ENCODE results near the gene BSCL2. TPM values are rescaled to one million over a fixed set of nuclear protein-coding genes. Genes with fewer than 3 reads are reported as not detected.
A peak's percentile ranks its signal among the peaks of the same experiment; 100 is the strongest.

BSCL2 gene
- total RNA-seq, 1 donor from 2014 or later: 23.7 TPM

GRCh38 chr11:62645946-62646824, 61.0 kb downstream of the BSCL2 start, which contains the start of gene GANAB:
TSS of gene GANAB (minus strand) at chr11:62646613. CDS start at chr11:62646599, 14 bp downstream.
- TF ChIP-seq CTCF (IDR thresholded peaks at IDR 0.05; ENCODE audit: insufficient read depth, low read length, severe bottlenecking): no peak
- no peaks in the 10 kb centered on the region for H3K27me3 ChIP-seq (ENCODE audit: control insufficient read depth, insufficient read depth, low read length)
- DNase-seq (ENCODE audit: low read depth) (peak; percentile 87), FAIRE-seq (no peak)
- peaks cover 18% of the 10 kb centered on the region for H3K36me3 ChIP-seq (ENCODE audit: control insufficient read depth, insufficient read depth, low read length)
- H3K4me3 ChIP-seq (ENCODE audit: low read depth, low read length): peak within 1 kb of the TSS; percentile 89

- no peaks in the 10 kb centered on the region for H3K27me3 ChIP-seq (ENCODE audit: control insufficient read depth, insufficient read depth, low read length)
- DNase-seq (ENCODE audit: low read depth) (no peak), FAIRE-seq (no peak)
- H3K36me3 ChIP-seq (ENCODE audit: control insufficient read depth, insufficient read depth, low read length): peaks cover 18% of the 10 kb centered on the region
- peak overlapping the region; percentile 89 for H3K4me3 ChIP-seq (ENCODE audit: low read depth, low read length)
- no peak for TF ChIP-seq CTCF (IDR thresholded peaks at IDR 0.05; ENCODE audit: insufficient read depth, low read length, severe bottlenecking)
These were observed 61.6 kb downstream of the BSCL2 start for GRCh38 chr11:62645671-62645945.

GRCh38 chr11:62644220-62644619, 63.0 kb downstream of the BSCL2 start:
- FAIRE-seq: no peak
- TF ChIP-seq CTCF (IDR thresholded peaks at IDR 0.05; ENCODE audit: insufficient read depth, low read length, severe bottlenecking): no peak
- peaks cover 19% of the 10 kb centered on the region for H3K36me3 ChIP-seq (ENCODE audit: control insufficient read depth, insufficient read depth, low read length)

More at GRCh38 chr11:62644220-62644619, 63.0 kb downstream of the BSCL2 start:
- Histone ChIP-seq H3K4me3 (ENCODE audit: low read depth, low read length) (no peak overlapping the region), H3K27me3 (ENCODE audit: control insufficient read depth, insufficient read depth, low read length) (no peaks in the 10 kb centered on the region)
- DNase-seq (ENCODE audit: low read depth): no peak

Other genes with a start within 250 kb of the BSCL2 start
- 354 and 607 TPM in 2 replicates for gene AHNAK, start 160.6 kb downstream of the BSCL2 start, total RNA-seq
- gene EEF1G, start 133.5 kb downstream of the BSCL2 start, total RNA-seq: 2,058 and 2,441 TPM in 2 replicates
- 7.0 and 9.5 TPM in 2 replicates for gene TUT1, start 115.9 kb downstream of the BSCL2 start, total RNA-seq
- gene MTA2, start 105.6 kb downstream of the BSCL2 start, total RNA-seq: 150 and 162 TPM in 2 replicates
- 10.0 and 11.1 TPM in 2 replicates for gene EML3, start 94.6 kb downstream of the BSCL2 start, total RNA-seq
- gene ROM1, start 94.2 kb downstream of the BSCL2 start, total RNA-seq: 2.6 and 2.8 TPM in 2 replicates
- 24.2 and 26.2 TPM in 2 replicates for gene B3GAT3, start 85.4 kb downstream of the BSCL2 start, total RNA-seq
- 138 TPM in 2 replicates for gene GANAB, start 60.8 kb downstream of the BSCL2 start, total RNA-seq
- 17.1 and 19.8 TPM in 2 replicates for gene INTS5, start 54.1 kb downstream of the BSCL2 start, total RNA-seq
- 79.5 and 83.7 TPM in 2 replicates for gene C11orf98, start 42.2 kb downstream of the BSCL2 start, total RNA-seq
- gene CSKMT, start 42.1 kb downstream of the BSCL2 start, total RNA-seq: 12.3 and 21.3 TPM in 2 replicates
- 27.9 and 29.4 TPM in 2 replicates for gene UQCC3, start 35.8 kb downstream of the BSCL2 start, total RNA-seq
- 0.77 and 1.1 TPM in 2 replicates for gene LBHD1, start 35.2 kb downstream of the BSCL2 start, total RNA-seq
- 176 and 227 TPM in 2 replicates for gene UBXN1, start 28.4 kb downstream of the BSCL2 start, total RNA-seq
- gene LRRN4CL, start 17.9 kb downstream of the BSCL2 start, total RNA-seq: 0.26 and 1.2 TPM in 2 replicates
- gene GNG3, start 252 bp upstream of the BSCL2 start, total RNA-seq: not detected in 2 replicates
- gene HNRNPUL2, start 20.0 kb upstream of the BSCL2 start, total RNA-seq: 9.2 and 15.2 TPM in 2 replicates
- gene TTC9C, start 21.1 kb upstream of the BSCL2 start, total RNA-seq: 21.4 and 27.4 TPM in 2 replicates
- 11.0 and 11.6 TPM in 2 replicates for gene ZBTB3, start 46.7 kb upstream of the BSCL2 start, total RNA-seq
- gene POLR2G, start 54.2 kb upstream of the BSCL2 start, total RNA-seq: 102 and 121 TPM in 2 replicates
- 16.6 and 17.1 TPM in 2 replicates for gene TAF6L, start 64.0 kb upstream of the BSCL2 start, total RNA-seq
- 19.0 and 30.0 TPM in 2 replicates for gene TMEM179B, start 80.0 kb upstream of the BSCL2 start, total RNA-seq
- 18.6 and 19.5 TPM in 2 replicates for gene TMEM223, start 84.6 kb upstream of the BSCL2 start, total RNA-seq
- 13.4 and 15.3 TPM in 2 replicates for gene NXF1, start 98.0 kb upstream of the BSCL2 start, total RNA-seq
- gene STX5, start 124.6 kb upstream of the BSCL2 start, total RNA-seq: 31.3 and 36.2 TPM in 2 replicates
- not detected in 2 replicates for gene TEX54, start 125.4 kb upstream of the BSCL2 start, total RNA-seq
- gene WDR74, start 132.2 kb upstream of the BSCL2 start, total RNA-seq: 59.0 and 113 TPM in 2 replicates
- 1,292 and 1,548 TPM in 2 replicates for gene SLC3A2, start 173.5 kb upstream of the BSCL2 start, total RNA-seq
- gene CHRM1, start 213.9 kb upstream of the BSCL2 start, total RNA-seq: not detected in 2 replicates

Data from bronchial epithelial cell (primary cell).